Esophagus muscularis mucosa (tissue), 3 donors: Measurements from ENCODE around the gene MESP2.

Source experiments
- POLR2A ChIP-seq: fragments of 450-650 bp; IDR thresholded peaks from one replicate; pipeline ENCODE4 v1.6.1; 2017; ENCODE audit warnings: antibody characterized with exemption, moderate library complexity, mild to moderate bottlenecking, low read depth
- POLR2AphosphoS5 ChIP-seq, 2 donors: sonication (generic); formaldehyde crosslinking; IDR thresholded peaks; one replicate each; pipeline ENCODE4 v1.6.1; 2017; ENCODE audit warnings: antibody characterized with exemption in 2 of 2
- TF ChIP-seq, protein P1 (sequence below), 3 experiments: fragments of 200-600 bp in 2 of 3; fragments of 450-650 bp in 1 of 3; sonication (generic) in 2 of 3; IDR thresholded peaks; one replicate each; pipeline ENCODE4 v1.5.1; 2017 to 2019; ENCODE audit warnings: antibody characterized with exemption in 3 of 3, mild to moderate bottlenecking in 2 of 3, moderate library complexity in 1 of 3

DNA sequence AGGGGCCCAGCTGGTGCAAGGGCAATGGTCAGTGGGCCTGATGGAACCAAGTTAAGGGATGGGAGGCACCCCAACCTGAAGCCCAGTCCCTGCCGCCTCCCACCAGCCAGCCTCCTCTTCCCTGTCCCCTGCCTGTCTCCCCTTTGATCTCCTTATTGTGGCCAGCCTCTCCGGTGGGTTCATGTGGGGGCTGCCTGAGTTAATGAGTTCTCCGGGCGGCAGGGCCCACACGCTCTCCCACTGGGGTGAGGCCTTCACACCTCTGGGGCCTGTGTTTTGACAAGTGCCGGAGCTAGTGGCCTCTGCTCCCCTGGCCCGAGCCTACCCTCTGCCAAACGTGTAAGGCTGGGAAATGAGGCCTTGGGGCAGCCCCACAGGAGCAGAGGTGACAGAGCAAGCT lies 17.8 kb upstream of the MESP2 start:
- no peak for TF ChIP-seq POLR2A
- TF ChIP-seq, protein P1, sequence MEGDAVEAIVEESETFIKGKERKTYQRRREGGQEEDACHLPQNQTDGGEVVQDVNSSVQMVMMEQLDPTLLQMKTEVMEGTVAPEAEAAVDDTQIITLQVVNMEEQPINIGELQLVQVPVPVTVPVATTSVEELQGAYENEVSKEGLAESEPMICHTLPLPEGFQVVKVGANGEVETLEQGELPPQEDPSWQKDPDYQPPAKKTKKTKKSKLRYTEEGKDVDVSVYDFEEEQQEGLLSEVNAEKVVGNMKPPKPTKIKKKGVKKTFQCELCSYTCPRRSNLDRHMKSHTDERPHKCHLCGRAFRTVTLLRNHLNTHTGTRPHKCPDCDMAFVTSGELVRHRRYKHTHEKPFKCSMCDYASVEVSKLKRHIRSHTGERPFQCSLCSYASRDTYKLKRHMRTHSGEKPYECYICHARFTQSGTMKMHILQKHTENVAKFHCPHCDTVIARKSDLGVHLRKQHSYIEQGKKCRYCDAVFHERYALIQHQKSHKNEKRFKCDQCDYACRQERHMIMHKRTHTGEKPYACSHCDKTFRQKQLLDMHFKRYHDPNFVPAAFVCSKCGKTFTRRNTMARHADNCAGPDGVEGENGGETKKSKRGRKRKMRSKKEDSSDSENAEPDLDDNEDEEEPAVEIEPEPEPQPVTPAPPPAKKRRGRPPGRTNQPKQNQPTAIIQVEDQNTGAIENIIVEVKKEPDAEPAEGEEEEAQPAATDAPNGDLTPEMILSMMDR (IDR thresholded peaks at IDR 0.05): no peak
- TF ChIP-seq POLR2AphosphoS5 (IDR thresholded peaks at IDR 0.05): no peak
